ENCODE data around the gene SUFU.

The SUFU gene

DNA sequence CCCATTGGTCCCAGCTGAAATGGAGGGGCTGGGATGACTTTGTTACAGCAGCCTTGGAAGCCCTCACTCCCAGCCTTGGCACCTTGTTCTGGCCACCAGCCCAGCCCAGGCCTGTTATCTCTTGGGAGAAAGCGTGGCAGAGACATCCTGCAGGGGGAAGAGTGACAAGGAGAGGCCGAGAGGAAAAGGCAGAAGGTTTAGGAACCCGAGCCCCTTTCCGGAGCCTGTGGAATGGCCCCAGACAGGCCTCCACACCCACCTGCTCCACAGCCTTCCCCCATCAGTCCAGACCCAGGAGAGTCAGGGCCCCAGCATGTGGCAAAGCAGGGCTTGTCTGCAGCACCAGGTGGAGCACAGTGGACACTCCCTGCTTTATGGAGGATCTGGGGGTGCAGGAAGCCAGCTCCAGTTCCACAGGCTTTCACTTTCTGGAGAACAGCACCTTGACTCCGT lies 116.4 kb downstream of the SUFU start:
- no peak for DNase-seq (ENCODE audit: low spot score)

DNA sequence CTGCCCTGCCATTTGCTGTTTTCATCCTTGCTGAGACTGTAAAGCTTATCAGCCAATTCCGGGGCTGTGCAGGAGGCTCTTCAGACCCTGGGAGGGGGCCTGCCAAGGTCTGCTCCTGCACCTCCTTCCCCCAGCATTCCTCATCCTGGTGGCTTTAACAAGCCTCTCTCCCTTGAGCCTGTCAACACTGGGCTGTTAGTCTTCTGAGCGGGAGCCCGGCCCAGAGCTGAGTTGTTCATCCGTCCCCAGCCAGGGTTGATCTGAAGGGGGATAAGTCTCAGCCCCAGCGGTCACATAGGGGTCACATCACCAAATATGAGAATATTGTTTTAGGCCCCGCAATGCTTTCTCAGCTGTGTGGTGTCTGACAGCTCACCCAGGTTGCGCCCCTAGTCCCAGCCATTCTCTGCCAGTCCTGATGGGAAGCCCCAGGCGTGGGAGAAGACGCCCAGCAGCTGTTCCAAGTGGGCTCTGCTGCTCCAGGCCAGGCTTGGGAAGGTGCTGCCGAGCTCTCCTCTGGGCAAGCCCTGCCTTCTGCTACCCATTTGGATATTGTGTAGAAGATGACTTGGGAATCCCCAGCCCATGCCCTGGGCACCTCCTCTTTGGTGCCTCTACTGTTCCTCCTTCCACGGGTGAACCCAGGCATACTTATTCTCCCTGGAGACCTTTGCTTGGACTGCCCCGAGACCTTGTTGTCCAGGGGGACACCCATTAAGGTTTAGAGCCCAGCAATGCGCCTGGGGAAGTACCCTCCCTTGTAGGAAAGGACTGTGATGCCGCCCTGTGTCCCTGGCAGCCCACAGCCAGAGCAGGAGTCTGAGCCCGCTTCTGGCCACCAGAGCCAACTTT lies 117.0 kb downstream of the SUFU start:
- no peak for DNase-seq (ENCODE audit: low spot score)

GRCh38 chr10:102621443-102622325 lies 117.9 kb downstream of the SUFU start:
- no peak for DNase-seq (ENCODE audit: low spot score)

DNA sequence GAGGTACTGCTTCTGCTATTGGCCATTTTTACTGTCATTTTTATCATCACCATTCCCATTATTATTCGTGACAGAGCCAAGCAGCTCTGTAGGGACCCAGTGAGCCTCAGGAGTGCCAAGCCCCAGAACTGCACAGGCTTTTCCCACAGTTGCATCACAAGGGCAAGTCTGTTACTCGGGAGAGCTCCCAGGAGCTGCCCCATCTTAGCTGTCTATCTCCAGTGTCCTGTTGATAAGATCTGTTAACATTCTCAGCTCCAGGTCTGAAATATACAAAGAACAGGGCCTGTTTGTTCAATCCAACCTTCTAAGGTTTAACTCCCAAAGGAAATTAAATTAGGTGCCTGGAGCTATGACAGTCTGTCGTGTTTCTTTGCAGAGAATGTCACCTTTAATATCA lies 120.3 kb downstream of the SUFU start:
- DNase-seq (ENCODE audit: low spot score) = no peak

DNA sequence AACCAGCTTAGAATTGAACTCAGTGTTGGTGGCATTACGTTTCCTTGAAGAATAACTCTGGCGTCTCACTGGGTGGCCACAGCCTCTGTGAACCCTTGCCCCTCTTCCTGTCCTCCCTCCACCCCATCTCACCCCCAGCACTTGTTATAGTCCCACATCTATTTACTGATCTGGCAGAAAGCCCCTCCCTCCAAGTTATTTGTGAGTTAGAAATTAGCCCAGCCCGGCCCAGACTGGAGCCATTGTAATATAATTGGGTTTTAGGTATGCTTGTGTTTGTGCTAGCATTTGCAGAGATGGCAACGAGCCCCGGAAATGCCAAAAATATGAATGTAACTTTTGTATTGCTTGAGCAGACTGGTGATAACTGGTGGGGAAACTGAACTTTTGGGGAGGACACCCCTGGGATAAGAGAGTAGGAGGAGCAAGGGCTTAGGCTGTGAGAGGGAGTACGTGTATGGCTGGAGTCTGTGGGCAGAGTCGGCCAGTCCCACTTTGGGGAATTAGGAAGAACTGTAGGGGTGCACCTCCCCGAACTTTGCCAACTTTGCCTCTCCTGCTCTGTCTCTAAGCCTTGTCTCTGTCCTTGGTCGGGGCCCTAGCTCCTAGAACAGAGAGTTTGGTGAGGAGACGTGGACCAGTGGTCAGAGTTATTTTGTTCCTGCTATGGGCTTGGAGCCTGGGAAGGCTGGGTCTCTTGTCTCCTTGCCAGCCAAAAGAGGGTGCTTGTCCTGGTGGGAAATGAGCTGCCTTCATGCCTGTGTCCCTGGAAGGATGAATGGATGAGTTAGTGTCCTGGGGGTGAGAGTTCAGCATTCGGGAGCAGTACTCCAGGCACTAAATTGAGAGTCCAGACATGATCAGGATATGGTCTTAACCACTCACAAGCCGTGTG lies 121.2 kb downstream of the SUFU start:
- no peak for DNase-seq (ENCODE audit: low spot score)

DNA sequence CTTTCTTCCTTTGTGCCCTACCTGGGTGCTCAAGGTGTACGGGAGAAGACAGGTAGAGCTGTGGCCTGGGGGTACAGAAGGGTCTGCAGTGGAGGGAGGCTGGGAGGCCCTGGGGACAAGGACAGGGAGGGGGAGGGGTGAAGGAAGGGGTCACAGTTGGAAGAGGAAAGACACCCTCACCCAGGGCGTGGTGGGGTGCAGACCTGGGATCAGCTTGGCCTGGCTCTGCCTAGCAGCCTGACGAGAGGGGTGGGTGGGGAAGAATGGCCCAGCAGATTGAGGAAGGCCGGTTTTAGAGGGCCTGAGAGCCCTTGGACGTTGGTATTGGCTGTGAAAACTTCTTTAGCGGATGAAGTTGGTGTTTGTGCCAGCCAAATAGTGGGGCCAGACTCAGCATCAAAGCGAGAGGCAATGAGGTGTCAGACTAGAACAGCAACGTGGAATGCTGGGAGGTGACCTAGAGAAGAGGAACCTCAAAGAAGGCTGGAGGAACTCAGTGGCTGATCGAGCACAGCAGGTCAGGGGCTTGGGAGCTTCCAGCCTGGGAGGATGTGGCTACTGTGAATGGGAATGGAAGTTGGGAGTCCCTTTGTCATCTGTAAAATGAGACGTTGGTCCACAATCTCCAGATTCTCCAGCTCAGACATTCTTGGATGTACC lies 122.4 kb downstream of the SUFU start:
- no peak for DNase-seq (ENCODE audit: low spot score)

GRCh38 chr10:102627291-102627735 lies 123.5 kb downstream of the SUFU start:
- DNase-seq (ENCODE audit: low spot score) = no peak

DNA sequence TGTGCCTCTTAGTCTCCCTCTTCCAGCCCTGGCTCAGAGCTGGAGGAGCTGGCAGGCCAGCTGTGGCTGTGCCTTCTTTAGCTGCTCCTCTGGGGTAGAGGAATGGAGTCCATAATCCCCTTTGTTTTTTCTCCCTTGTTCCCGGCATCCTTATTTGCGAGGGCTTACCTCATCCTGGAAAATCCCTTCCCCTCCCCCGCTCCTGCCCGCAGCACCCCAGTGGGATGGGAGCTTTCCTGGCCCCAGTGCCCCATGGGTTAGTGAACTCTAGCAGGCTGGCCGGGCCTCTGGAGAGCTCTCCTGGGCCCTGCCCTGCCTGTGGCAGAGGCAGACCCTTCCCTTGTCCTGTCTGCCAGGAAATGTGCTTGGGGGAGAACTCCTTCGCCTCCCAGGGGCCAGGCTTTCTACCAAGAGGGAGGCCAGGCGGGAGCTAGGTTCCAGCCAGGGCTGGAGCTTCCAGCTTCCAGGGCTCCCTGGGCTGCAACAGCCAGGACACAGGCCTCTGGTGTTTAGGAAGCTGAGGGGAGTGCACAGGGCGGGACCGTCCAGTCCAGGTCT lies 124.0 kb downstream of the SUFU start:
- DNase-seq (ENCODE audit: low spot score) = no peak

DNA sequence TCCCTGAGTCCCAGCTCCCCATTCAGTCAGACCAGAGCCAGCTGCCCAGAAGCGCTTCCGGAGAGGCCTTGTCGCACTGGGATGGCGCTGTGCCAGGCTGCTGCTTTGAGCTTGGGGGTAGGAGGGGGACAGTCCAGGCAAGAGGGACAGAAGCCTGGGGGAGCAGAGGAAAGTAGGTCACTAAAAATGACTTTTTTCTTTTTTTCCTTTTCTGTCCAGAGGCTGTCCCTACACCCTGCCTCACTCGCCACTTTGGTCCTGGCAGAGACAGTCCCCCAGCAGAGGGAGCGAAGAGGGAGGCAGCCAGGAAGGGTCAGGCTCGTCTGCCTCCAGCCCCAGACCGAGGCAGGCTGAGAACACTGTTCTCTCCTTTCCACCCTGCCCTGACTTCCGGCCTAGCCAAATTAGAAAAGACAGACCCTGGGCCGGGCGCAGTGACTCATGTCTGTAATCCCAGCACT lies 124.7 kb downstream of the SUFU start:
- DNase-seq (ENCODE audit: low spot score) = no peak

DNA sequence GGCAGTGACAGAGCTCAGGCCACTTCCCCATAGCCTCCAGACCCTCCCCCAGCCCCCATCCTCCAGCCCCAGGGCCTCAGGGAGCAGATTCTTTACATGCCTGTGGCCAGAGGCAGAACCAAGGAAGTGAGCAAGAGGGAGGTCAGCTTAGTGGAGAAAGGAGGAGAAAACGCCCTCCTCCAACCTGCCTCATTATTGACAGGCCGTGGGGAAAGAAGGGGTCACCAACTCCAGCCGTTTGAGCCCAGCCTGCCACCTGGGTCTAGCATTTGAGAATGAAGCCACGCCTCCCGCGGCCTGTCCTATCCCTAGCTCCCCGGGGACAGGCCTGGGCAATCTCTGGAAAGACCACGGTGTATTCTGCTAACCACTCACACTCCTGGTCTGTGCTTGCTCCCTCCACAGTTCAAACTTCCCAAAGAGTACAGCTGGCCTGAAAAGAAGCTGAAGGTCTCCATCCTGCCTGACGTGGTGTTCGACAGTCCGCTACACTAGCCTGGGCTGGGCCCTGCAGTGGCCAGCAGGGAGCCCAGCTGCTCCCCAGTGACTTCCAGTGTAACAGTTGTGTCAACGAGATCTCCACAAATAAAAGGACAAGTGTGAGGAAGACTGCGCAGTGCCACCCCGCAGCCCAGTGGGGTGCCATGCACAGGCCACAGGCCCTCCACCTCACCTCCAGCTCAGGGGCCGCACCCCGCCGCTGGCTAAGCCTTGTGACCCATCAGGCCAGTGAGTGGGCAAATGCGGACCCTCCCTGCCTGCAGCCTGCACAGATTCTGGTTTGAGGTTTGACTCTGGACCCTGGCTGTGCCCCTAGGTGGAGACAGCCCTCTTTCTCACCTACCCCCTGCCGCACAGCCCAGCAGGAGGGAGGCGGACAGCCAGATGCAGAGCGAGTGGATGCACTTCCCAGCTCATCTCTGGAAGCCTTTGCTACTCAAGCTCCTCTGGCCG lies 126.2 kb downstream of the SUFU start:
- no peak for DNase-seq (ENCODE audit: low spot score)

DNA sequence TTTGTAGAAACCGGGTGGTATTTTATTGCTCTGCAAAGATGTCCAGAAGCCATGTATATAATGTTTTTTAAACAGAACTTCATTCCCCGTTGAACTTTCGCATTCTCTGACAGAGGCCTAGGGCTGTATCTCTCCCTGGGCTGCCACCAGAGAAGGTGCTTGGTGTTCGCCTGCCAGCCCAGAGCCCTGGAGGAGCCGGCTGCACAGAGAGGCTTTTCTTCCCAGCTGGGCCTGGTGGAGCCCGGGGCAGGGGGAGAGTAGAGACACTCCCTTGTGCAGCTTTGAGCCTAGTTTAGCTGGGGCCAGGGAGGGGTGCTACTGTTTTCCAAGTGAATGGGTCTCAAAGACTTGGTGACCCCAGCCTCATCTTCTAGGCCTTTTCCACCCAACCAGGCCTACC lies 126.9 kb downstream of the SUFU start:
- no peak for DNase-seq (ENCODE audit: low spot score)

DNA sequence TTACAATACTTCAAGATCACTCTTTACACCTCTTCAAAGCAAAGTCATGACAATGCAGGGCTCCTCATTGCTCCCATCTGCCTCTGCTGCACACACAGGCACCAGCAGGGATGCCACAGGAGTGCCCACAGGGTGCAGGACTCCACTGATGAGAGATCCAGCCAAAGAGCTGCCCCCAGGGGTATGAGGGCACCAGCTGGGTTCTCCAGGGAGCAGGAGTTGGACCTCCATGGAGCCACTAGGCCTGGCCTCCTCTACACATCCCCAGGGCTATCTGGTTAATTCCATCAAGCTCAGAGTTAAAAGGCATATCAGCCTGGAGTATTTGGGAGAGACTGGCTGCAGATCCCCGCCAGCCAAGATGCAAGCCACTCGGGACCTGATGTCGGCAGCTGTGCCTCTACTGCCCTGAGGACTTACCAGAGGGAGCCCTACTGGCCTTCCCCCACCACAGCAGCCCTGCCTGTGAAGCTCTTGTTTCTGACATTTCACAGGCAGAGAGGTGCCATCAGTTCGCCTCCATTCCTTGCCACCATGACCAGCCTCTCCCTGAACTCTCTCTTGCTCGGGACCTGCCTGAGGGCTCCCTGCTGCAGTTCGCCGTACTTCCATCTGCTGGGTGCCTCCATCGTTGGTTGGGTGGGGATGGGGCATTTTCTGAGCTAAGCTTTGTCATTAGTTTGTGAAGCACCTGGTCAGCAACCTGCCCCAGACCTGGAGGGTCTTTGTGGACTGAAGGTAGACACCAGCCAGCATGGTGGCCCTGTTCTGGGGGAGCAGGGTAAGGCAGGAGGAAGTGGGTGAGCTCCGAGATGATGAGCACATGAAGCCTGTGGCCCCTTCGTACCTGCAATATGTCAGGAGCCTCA lies 128.0 kb downstream of the SUFU start:
- no peak for DNase-seq (ENCODE audit: low spot score)

DNA sequence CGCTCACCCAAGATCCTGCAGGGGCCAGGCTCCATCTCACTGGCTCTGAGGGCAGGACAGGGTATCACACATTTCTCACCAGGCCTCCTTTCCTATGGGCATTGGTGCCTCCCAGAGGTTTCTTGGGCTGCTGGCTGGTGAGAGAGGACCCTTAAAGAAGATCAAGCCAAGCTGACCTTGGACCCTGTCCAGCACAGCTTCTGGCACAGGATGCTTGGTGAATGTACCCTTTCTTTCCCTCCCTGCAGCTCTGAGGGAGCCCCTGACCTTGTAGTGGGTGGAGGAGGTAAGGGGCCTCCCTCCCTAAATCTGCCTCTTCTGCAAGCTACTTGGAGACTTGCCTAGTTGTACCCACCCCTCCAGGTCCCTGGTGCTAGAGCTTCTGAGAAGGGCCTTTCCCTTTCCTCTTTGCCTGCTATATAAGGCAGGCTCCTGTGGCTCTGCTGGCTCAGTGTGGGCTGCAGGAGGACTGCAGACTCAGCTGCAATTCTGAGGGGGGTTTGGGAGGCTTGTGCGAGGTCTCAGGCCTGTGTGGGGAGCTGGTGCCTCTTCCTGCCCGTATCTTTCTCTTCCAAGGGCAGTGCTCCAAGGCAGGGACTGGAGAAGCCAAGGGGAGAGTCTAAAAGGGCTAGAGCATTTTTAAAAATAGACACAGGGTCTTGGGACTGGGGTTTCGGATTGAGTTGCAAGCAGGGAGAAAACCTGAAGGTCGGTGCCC lies 128.8 kb downstream of the SUFU start:
- no peak for DNase-seq (ENCODE audit: low spot score)

GRCh38 chr10:102633287-102633686 lies 129.5 kb downstream of the SUFU start:
- DNase-seq (ENCODE audit: low spot score) = no peak

DNA sequence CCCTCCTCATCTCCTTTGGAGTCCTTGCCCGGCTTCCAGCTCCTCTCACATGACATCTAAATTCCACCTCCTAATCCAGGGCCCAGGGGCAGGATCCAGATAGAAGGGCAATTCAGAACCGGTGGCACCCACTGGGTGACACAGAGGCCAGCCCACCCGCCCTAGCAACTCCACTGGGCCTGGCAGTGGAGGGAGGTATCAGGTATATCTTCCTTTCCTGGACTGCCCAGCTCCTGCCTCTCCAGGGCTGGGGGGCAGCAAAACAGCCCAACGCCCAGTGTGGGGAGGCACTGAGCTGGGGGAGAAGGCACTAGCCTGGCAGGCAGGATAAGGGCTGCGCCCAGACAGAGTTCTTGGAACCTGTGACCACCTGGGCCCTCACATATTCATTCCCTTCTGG lies 130.1 kb downstream of the SUFU start:
- DNase-seq (ENCODE audit: low spot score) = no peak

DNA sequence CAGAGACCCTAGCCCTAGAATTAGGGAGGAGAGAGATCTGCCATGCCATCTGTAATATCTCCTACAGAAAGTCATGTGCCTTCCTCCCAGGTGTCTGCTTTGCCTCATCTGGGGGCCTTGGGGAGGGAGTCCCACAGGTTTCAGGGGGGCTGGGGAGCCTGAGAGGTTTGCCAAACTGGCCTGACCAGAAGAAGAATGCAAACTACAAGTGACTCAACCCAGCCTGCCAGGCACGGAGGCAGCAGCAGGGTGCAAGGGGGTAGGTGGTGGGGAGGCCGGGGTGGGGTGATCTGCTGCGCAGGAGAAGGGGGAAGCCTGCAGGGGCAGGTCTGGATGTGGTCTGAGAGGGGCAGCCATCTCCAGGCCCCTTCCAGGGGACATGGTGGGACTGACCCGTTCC lies 130.9 kb downstream of the SUFU start:
- no peak for DNase-seq (ENCODE audit: low spot score)

DNA sequence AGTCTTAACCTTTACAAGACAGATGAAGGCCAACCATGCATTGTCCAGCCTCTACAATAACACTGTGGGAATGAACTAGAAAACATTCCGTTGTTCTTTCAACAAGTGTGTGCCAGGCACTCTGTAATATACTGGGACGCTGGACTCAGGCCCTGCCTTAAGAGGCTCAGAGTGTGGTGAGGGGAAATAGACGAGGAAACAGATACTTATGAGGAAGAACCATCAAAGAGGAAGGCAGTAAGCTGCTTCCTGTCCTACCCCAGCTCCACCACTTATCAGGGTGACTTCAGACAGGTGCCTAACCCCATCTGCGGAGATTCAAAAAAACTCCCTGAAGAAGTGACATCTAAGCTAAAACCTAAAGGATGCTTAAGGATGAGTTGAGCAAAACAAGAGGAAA lies 131.6 kb downstream of the SUFU start:
- no peak for DNase-seq (ENCODE audit: low spot score)

DNA sequence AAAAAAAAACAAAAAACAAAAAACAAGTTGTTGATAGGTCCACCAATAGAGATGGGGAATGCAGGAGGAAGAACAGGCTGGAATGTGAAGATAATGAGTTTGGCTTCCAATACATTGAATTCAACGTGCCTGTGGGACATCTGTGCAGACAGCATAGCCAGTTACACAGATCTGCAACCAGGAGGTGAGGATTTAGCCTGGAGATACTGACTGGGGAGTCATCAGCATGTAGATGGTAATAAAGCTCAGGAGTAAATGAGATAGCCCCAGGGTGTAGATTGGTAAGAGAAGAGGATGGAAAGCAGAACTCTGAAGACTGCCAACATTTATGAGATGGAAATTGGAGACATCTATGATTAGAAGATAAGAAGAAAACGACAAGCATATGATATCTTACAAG lies 135.8 kb downstream of the SUFU start:
- DNase-seq (ENCODE audit: low spot score) = no peak
